GM12873 (cell line): ENCODE measurements around the gene LMO1.

Source experiments
- CTCF ChIP-seq: IDR thresholded peaks from 2 replicates; pipeline ENCODE4 v1.5.1; 2012; ENCODE audit warnings: low read depth, mild to moderate bottlenecking, moderate library complexity, low read length, control low read depth; ENCODE audit not compliant: insufficient read depth; ENCODE audit errors: missing control alignments

The LMO1 gene

GRCh38 chr11:8293171-8293570 is 29.5 kb upstream of the LMO1 start:
- TF ChIP-seq CTCF, result no peak

GRCh38 chr11:8292351-8292750 is 28.7 kb upstream of the LMO1 start:
- no peak for TF ChIP-seq CTCF

GRCh38 chr11:8291421-8292350 is 28.0 kb upstream of the LMO1 start:
- no peak for TF ChIP-seq CTCF

GRCh38 chr11:8290081-8290810 is 26.6 kb upstream of the LMO1 start:
- TF ChIP-seq CTCF, result no peak

- no peak for TF ChIP-seq CTCF
Observed at GRCh38 chr11:8289492-8289918, 25.8 kb upstream of the LMO1 start.

GRCh38 chr11:8288824-8289491 is 25.3 kb upstream of the LMO1 start:
- TF ChIP-seq CTCF, result no peak

GRCh38 chr11:8288166-8288772 is 24.6 kb upstream of the LMO1 start:
- TF ChIP-seq CTCF, result no peak
